HFFc6 (cell line): ENCODE measurements around the gene DAGLB. TPM values are rescaled to one million over a fixed set of nuclear protein-coding genes. Genes with fewer than 3 reads are reported as not detected.

ENCODE experiments used
- DNase-seq: peaks from one replicate; pipeline ENCODE4 v3.0.0-alpha.2; 2018
- H3K27ac Mint-ChIP-seq: 2 replicates; pipeline ENCODE4 v1.8.0; 2020; ENCODE audit warnings: mild to moderate bottlenecking, mixed read lengths
- H3K27me3 Mint-ChIP-seq: 2 replicates; pipeline ENCODE4 v1.8.0; 2021; ENCODE audit warnings: mild to moderate bottlenecking, moderate library complexity, mixed read lengths; ENCODE audit not compliant: insufficient read depth
- H3K36me3 Mint-ChIP-seq: 2 replicates; pipeline ENCODE4 v1.8.0; 2021; ENCODE audit warnings: low read depth, mixed read lengths
- H3K4me1 Mint-ChIP-seq: 2 replicates; pipeline ENCODE4 v1.8.0; 2020; ENCODE audit warnings: low read depth, mixed read lengths
- H3K4me3 Mint-ChIP-seq: 2 replicates; pipeline ENCODE4 v1.8.0; 2020; ENCODE audit warnings: mild to moderate bottlenecking, moderate library complexity, mixed read lengths
- H3K9me3 Mint-ChIP-seq: 2 replicates; pipeline ENCODE4 v1.8.0; 2020; ENCODE audit warnings: mild to moderate bottlenecking, mixed read lengths
- total RNA-seq, 6 experiments: library from RNA; stranded (reverse); fragmentation: NEBNext Ultra II Directional; extraction: Animal tissue kit (Norgen Biotek cat#: 25700); gene quantifications; 2 replicates in 1 of 6; 3 replicates in 5 of 6; pipeline ENCODE4 v1.2.3, GENCODE V29; 2021
- TF ChIP-seq, protein P1 (sequence below): fragments of 200-600 bp; sonication (generic); IDR thresholded peaks from 2 replicates; pipeline ENCODE4 v1.5.0; 2021; ENCODE audit warnings: antibody characterized with exemption, mild to moderate bottlenecking

The DAGLB gene
- total RNA-seq, 6 experiments from 2014 or later, result 29.2 to 39.5 (median 33.2) TPM

DNA sequence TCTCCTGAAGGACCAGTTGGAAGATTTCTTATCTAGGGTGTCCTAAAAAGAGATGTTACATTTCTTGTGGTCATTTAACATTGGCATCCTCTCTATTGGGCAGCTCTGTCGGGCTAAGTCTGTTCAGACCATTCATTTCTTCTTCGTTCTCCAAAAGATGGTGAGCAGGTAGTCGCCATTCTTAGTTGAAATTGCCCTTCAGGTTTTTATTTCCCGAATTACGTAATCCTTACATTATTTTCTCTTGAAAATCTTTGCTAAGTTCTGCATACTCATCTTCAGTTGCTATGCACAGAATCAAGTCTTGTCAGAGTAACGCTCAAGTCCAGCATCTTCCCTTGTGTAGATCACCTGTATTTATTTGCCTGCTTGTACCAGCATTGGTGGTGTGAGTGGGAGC, 53.6 kb downstream of the DAGLB start:
- H3K36me3 Mint-ChIP-seq, result peaks cover 42% of the 10 kb centered on the region

DNA sequence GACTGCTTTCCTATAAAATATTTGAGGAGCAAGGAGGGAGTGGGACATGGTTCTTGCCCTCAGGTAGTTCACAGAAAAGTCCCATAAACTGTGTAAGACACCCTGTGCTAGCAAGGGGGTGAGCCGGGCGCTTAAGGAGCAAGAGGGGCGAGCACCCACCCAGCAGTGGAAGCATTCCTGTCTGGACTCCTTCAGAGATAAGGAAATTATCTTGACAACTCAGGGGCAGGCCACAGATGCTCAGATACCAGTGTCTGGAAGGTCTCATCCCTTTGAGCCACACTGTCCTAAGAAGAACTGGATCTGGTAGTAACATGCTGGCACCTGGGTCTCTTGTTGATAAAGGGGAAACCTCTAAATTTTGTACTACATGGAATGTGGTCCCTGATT, 54.1 kb downstream of the DAGLB start:
- TF ChIP-seq, protein P1, sequence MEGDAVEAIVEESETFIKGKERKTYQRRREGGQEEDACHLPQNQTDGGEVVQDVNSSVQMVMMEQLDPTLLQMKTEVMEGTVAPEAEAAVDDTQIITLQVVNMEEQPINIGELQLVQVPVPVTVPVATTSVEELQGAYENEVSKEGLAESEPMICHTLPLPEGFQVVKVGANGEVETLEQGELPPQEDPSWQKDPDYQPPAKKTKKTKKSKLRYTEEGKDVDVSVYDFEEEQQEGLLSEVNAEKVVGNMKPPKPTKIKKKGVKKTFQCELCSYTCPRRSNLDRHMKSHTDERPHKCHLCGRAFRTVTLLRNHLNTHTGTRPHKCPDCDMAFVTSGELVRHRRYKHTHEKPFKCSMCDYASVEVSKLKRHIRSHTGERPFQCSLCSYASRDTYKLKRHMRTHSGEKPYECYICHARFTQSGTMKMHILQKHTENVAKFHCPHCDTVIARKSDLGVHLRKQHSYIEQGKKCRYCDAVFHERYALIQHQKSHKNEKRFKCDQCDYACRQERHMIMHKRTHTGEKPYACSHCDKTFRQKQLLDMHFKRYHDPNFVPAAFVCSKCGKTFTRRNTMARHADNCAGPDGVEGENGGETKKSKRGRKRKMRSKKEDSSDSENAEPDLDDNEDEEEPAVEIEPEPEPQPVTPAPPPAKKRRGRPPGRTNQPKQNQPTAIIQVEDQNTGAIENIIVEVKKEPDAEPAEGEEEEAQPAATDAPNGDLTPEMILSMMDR, result no peak
- peak overlapping the region; percentile 25; the same call in 1 of the 2 replicates for H3K4me3 Mint-ChIP-seq

More for the DNA sequence above, 53.6 kb downstream of the DAGLB start:
- no peak overlapping the region for H3K4me3 Mint-ChIP-seq
- H3K4me1 Mint-ChIP-seq, result peaks cover 52% of the 10 kb centered on the region
- peak overlapping the region; percentile 82 for H3K27ac Mint-ChIP-seq
- H3K27me3 Mint-ChIP-seq, result no peaks in the 10 kb centered on the region
- TF ChIP-seq, protein P1, result no peak
- DNase-seq, result no peak
- H3K9me3 Mint-ChIP-seq, result no peaks in the 10 kb centered on the region

DNA sequence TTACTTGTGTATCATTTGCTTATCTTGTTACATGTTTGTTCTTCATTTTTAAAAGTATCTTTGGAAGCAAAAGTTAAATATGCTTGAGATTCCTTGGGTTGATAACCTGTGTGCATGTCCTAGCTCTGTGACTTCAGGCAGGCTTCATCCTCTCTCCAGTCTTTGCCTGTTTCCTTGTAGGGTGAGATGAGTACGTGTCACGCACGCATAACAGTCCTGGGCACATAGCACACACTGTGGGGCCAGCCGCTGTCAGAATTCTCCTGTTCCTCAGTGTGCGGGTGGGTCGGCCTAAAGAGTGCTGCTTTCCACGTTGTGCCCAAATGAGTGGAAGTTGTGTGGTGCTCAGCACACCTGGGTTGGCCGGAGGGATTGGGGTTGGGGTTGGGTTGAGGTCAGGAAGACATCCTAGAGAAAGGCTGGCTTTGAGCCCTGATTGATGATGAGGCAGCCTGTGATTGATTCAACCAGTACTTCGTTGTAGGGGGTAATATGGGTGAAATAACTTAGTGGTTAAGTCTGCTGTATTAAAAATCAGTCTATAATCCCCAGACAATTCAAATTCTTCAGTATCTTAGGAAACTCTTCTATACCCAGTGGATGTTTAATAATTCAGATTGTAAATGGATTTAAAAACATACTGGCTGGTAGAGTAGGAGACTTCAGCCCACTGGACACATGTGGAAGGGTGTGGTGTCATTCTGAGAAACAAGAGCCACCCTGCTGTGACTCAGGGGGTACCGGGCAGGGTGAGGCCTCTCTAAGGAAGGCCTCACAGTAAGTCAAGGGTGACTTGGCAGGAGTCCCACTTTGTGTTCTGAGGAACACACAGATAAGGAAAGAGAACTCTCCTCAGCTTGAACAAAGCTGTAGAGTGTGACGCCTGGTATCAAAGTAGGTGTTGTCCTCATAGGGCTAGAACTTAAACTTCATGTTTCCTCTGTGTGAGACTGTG, 54.8 kb downstream of the DAGLB start:
- peak; percentile 67 for DNase-seq
- peak overlapping the region; percentile 82 for H3K27ac Mint-ChIP-seq
- peak overlapping the region; percentile 25 for H3K4me3 Mint-ChIP-seq
- TF ChIP-seq, protein P1, result no peak
- H3K4me1 Mint-ChIP-seq, result peaks cover 49% of the 10 kb centered on the region
- no peaks in the 10 kb centered on the region for H3K27me3 Mint-ChIP-seq
- H3K36me3 Mint-ChIP-seq, result peaks cover 48% of the 10 kb centered on the region
- no peaks in the 10 kb centered on the region for H3K9me3 Mint-ChIP-seq

More for the DNA sequence above, 54.1 kb downstream of the DAGLB start:
- Mint-ChIP-seq H3K36me3 (peaks cover 44% of the 10 kb centered on the region), H3K27me3 (no peaks in the 10 kb centered on the region), H3K9me3 (no peaks in the 10 kb centered on the region), H3K27ac (peak overlapping the region; percentile 82), H3K4me1 (peaks cover 49% of the 10 kb centered on the region)
- DNase-seq, result no peak

- H3K36me3 Mint-ChIP-seq, result peaks cover 34% of the 10 kb centered on the region
- no peak overlapping the region for H3K4me3 Mint-ChIP-seq
- TF ChIP-seq, protein P1, result no peak
- DNase-seq, result no peak
- H3K27ac Mint-ChIP-seq, result no peak overlapping the region
- no peaks in the 10 kb centered on the region for H3K27me3 Mint-ChIP-seq
- H3K4me1 Mint-ChIP-seq, result peaks cover 64% of the 10 kb centered on the region
- H3K9me3 Mint-ChIP-seq, result no peaks in the 10 kb centered on the region
These were observed 58.0 kb downstream of the DAGLB start for GRCh38 chr7:6389728-6390127.

- Mint-ChIP-seq H3K27me3 (no peaks in the 10 kb centered on the region), H3K27ac (no peak overlapping the region; the same call in 1 of the 2 replicates), H3K4me3 (no peak overlapping the region), H3K36me3 (peaks cover 22% of the 10 kb centered on the region), H3K4me1 (peaks cover 64% of the 10 kb centered on the region), H3K9me3 (no peaks in the 10 kb centered on the region)
- TF ChIP-seq, protein P1, result no peak
- no peak for DNase-seq
These were observed 59.9 kb downstream of the DAGLB start for GRCh38 chr7:6387734-6388294.
